Measurements from ENCODE around the gene USP14.

USP14 gene

DNA sequence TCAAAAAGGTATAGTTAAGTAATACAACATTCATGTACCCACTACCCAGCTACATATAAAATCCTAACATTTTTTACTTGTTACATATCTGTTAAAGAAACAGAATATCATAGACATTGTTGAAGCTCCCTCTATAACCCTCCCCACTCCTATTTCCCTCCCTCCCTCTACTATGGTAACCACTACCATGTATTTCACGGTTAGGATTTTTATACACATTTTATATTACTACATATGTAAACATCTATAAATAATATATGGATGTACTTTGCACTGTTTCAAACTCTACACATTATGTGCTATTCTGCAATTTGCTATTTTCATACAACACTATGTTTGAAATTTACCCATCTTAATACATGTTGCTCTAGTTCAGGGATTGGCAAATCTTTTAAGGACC is 73.2 kb downstream of the USP14 start:
- no peak overlapping the region for H3K4me3 ChIP-seq (ENCODE audit: low read length)
- TF ChIP-seq ZNF274 (IDR thresholded peaks at IDR 0.05; ENCODE audit: low read depth, low read length), result no peak

DNA sequence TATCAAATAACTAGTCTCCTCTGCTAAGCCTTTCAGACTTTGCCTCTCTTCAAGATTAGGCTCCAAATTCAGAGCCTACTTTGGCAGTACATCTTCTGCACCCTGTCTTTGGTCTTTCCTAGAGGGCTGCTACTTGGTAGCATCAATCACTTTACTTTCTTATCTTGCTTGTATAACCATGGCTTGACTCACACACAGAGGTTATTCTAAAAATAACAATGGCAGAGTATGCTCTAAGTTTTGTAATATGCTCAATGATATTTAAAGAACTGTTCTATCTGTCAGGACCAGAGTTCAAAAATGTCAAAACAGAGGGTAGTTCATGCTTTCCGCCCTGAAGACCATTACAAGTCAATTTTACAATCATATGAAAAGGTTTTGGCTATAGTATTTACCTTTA is 81.8 kb downstream of the USP14 start:
- no peak overlapping the region for H3K4me3 ChIP-seq (ENCODE audit: low read length)
- TF ChIP-seq ZNF274 (IDR thresholded peaks at IDR 0.05; ENCODE audit: low read depth, low read length), result no peak

DNA sequence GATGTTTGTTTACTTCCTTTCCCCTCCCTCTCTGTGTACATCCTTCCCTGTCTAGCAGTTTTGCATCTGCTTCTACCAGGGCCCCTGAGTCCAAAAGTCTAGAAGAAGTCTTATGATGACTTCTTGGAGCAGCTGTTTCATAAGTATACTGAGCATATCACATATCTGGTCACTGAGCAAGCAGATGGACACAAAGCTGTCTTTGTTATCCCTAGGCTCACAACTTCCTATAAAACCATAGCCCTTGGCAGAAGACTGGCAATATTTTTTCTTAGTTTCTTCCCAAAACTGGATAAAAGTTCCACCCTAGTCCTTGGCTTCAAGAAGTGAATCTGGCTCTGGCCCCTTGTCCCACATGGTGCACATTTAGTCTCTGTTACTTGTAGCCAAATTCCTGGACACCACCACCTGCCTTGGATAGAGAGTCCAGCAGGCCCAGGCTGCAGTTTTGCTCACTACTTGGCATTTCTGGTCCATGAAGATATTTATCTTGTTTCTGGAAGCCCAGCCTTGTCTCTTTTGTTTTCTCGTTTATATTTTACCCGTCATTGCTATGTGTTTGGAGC is 87.0 kb downstream of the USP14 start:
- no peak overlapping the region for H3K4me3 ChIP-seq (ENCODE audit: low read length)
- no peak for TF ChIP-seq ZNF274 (IDR thresholded peaks at IDR 0.05; ENCODE audit: low read depth, low read length)

DNA sequence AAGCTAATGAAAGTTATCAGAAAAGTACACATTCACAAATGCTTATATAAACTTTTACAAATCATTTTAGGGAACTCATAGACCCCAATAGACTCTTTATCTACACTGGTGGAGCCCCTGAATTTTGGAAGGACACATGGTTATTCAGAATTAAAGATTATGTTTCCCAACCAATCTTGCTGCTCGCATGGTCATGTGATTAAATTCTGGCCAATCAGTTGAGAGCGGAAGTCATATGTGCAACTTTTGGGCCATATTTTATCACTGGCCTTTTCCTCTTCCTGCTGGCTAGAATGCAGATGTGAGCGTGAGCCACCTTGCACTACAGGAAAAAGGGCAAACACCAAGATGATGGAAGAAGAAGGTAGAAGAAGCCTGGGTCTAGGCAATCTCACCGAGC is 89.7 kb downstream of the USP14 start:
- no peak overlapping the region for H3K4me3 ChIP-seq (ENCODE audit: low read length)
- no peak for TF ChIP-seq ZNF274 (IDR thresholded peaks at IDR 0.05; ENCODE audit: low read depth, low read length)

DNA sequence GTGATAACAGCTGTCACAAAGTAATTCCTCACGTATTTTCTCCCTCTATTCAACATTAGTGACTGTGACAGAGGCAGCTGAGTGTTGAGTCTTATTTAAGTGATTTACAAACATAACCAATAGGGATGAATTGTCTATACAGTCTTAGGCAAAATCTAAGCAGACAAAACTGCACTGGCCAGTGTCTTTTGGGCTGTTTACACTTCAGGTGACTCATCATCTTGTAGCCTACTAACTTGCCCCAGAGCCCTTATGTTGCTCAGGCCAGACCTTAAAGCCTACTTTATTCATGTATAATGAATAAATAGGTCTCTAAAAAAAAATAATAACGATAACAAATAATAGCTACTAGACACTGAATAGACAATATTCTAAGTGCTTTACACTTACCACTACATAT is 92.3 kb downstream of the USP14 start:
- TF ChIP-seq ZNF274 (IDR thresholded peaks at IDR 0.05; ENCODE audit: low read depth, low read length), result no peak
- no peak overlapping the region for H3K4me3 ChIP-seq (ENCODE audit: low read length)

DNA sequence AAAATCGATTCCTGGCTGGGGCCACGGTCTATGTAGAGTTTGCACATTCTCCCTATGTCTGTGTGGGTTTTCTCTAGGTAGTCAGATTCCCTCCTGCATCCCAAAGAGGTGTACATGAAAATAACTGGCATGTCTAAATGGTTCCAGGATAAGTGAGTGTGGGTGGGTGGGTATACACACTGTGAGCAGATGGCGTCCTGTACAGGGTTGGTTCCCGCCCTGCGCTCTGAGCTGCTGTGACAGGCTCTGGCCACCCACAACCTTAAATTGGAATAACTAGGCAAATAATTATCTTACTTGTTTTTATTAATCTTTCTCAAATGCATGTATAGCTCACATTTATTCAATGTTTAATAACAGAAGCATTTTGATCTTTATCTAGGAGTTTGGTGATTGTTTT is 93.2 kb downstream of the USP14 start:
- no peak for TF ChIP-seq ZNF274 (IDR thresholded peaks at IDR 0.05; ENCODE audit: low read depth, low read length)
- no peak overlapping the region for H3K4me3 ChIP-seq (ENCODE audit: low read length)

DNA sequence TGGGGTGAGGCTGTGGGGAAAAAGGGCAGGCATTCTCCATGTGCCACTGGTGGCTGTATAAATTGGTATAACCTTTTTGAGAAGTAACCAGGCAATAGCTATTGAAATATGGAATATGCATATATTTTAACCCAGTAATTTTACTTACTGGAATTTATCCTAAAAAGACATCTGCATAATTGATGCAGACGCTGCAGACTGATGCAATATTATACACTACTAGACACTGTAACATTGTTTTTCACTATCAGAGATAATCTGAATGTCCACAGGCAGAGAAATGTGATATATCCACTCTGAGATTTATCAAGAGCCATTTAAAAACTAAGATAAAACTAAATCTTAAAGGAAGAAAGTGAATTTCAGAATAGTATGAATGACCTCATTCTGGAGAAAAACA is 94.8 kb downstream of the USP14 start:
- H3K4me3 ChIP-seq (ENCODE audit: low read length), result no peak overlapping the region
- TF ChIP-seq ZNF274 (IDR thresholded peaks at IDR 0.05; ENCODE audit: low read depth, low read length), result no peak

DNA sequence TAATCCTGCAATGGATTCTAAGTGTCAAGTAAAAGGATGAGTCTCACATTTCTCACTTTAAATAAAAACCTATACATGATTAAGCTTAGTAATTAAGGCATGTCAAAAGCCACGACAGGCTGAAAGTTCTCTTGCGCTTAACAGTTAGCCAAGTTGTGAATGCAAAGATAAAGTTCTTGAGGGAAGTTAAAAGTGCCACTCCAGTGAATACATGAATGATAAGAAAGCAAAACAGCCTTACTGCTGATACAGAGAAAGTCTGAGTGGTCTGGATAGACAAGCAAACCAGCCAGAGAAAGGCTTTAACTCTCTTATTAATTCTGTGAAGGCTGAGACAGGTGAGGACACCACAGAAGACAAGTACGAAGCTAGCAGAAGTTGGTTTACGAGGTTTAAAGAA is 96.8 kb downstream of the USP14 start:
- H3K4me3 ChIP-seq (ENCODE audit: low read length), result no peak overlapping the region
- TF ChIP-seq ZNF274 (IDR thresholded peaks at IDR 0.05; ENCODE audit: low read depth, low read length), result no peak

DNA sequence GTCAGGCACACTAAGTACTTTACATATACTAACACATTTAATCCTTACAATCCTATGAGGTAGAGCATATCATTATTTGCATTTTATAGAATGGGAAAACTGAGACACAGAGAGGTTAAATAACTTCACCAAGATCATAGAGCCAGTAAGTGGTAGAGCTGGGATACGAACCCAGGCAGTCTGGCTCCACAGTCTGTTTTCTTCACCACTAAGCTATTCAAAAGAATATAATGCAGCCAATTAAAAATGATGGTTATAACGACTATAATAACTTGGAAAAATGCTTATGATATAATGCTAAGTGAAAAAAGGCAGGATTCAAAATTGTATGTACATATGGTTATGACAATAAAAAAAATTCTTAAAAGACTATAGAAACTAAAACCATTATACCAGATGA is 102.2 kb downstream of the USP14 start:
- H3K4me3 ChIP-seq (ENCODE audit: low read length), result no peak overlapping the region
- TF ChIP-seq ZNF274 (IDR thresholded peaks at IDR 0.05; ENCODE audit: low read depth, low read length), result no peak

DNA sequence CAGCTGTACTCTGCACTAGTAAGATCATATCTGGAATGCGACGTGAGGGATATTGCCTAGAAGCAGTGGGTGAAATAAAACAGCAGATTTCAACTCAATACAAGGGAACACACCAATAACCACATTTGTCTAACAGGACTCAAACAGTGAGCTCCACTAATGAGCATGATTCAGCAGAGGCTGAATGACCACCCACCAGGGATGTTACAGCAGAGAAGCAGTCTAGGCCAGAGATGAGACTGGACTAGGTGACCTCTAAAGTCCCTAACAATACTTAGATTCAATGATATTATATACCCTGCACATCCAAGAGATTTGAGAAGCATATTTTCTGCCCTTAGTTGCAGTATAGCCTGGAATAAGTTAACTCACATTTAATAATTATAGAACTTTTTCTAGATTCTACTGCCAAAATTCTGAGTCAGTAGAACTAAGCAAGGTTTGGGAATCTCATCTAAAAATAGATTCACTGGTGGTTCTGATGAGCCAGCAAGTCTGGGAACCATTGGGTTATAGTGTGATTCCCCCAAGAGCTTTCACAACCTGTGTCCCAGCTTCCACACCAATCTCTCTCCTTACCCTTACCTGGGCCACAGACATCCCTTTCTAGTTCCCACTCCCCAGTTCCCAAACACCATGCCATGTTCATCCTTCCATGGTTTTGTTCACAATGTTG is 103.2 kb downstream of the USP14 start:
- H3K4me3 ChIP-seq (ENCODE audit: low read length), result no peak overlapping the region
- no peak for TF ChIP-seq ZNF274 (IDR thresholded peaks at IDR 0.05; ENCODE audit: low read depth, low read length)

All from GM08714 (cell line).